ENCODE data around the gene SUPT6H.

SUPT6H gene

DNA sequence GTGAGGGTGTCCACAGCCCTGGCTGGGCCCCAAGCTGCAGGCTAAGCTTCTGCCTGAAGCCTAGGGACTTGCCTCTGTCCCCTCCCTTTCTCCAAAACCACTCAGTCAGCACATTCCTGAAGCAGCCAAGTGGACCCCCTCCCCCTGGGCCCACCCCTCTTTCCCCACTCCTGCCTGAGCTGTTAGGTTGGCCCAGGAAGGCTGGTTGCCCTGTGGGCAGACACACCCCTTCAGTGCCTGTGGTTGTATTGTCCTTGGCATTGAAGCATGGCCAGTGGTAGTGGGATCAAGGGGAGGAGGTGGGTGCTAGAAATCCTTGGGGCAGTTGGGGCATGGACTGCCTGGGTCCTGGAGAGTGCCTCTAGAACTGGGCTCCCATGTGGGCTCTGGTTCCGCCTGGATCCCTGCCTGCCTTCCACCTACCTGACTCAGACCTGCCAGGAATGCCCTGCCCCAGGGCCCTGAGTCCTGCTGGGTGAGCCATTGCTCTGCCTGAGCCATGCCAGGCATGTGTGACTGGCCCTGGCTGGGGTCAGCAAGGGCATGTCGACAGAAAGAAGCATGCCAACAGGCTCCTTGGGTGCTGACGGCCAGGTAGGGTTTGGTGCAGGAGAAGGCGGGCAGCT is 83.9 kb downstream of the SUPT6H start:
- DNase-seq (ENCODE audit: low read depth): no peak
- TF ChIP-seq, protein P1, sequence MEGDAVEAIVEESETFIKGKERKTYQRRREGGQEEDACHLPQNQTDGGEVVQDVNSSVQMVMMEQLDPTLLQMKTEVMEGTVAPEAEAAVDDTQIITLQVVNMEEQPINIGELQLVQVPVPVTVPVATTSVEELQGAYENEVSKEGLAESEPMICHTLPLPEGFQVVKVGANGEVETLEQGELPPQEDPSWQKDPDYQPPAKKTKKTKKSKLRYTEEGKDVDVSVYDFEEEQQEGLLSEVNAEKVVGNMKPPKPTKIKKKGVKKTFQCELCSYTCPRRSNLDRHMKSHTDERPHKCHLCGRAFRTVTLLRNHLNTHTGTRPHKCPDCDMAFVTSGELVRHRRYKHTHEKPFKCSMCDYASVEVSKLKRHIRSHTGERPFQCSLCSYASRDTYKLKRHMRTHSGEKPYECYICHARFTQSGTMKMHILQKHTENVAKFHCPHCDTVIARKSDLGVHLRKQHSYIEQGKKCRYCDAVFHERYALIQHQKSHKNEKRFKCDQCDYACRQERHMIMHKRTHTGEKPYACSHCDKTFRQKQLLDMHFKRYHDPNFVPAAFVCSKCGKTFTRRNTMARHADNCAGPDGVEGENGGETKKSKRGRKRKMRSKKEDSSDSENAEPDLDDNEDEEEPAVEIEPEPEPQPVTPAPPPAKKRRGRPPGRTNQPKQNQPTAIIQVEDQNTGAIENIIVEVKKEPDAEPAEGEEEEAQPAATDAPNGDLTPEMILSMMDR (IDR thresholded peaks at IDR 0.05; ENCODE audit: low read depth, low read length, missing control alignments): no peak

DNA sequence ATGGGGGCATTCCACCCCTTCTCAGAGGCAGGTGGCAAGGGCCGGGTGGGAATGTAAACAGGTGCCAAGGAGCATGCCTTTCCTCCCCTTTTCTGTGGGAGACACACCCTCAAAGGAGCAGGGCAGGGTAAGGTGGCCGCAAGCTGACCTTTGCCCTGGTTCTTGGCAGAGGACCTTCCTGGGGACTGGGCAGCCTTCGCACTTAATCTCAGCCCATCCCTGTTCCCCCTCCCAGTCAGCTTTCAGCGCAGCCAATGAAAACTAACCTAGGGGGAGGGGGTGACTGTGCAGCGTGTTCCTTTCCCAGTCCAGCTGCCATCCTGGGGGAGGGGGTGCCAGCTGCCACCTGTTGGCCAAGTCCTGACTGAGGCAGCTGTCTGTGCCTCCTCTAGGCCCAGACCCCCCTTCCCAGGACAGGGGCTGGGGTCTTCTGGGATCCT is 84.6 kb downstream of the SUPT6H start:
- TF ChIP-seq, protein P1 (IDR thresholded peaks at IDR 0.05; ENCODE audit: low read depth, low read length, missing control alignments): no peak
- peak overlapping the region; percentile 89 for H3K4me3 ChIP-seq (ENCODE audit: low read depth, low read length)
- DNase-seq (ENCODE audit: low read depth): no peak

More for the DNA sequence above, 83.9 kb downstream of the SUPT6H start:
- H3K4me3 ChIP-seq (ENCODE audit: low read depth, low read length): peak overlapping the region; percentile 89

DNA sequence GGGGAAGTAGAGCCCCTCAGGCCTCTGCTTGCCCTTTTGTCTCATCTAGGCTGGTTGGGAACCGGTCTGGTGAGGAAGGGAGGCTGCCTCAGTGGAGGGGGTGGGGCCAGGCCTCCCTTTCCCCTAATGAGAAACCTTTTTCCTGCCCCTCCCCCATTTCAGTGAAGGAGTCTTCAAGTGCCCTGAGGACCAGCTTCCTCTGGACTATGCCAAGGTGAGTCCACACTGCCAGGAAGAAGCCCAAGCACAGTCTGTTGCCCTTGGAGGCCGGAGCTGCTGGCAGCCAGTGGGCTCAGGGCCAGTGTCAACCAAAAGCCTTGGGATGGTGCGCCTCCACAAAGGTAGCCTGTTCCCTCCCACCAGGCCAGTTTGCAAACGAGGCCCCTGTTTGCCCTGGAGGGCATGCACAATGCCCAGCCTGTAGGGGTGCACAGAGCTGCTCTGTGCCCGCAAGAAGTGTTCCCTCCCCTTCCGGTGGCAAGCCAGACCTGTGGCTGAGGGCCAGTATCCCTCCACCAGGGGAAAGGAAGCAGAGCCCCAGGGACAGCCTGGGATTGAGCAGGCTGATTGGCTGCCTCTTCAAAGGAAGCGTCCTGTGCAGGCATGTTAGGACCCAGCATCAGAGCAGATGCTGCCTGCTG is 85.2 kb downstream of the SUPT6H start:
- TF ChIP-seq, protein P1 (IDR thresholded peaks at IDR 0.05; ENCODE audit: low read depth, low read length, missing control alignments): no peak
- no peak for DNase-seq (ENCODE audit: low read depth)
- peak overlapping the region; percentile 89 for H3K4me3 ChIP-seq (ENCODE audit: low read depth, low read length)

DNA sequence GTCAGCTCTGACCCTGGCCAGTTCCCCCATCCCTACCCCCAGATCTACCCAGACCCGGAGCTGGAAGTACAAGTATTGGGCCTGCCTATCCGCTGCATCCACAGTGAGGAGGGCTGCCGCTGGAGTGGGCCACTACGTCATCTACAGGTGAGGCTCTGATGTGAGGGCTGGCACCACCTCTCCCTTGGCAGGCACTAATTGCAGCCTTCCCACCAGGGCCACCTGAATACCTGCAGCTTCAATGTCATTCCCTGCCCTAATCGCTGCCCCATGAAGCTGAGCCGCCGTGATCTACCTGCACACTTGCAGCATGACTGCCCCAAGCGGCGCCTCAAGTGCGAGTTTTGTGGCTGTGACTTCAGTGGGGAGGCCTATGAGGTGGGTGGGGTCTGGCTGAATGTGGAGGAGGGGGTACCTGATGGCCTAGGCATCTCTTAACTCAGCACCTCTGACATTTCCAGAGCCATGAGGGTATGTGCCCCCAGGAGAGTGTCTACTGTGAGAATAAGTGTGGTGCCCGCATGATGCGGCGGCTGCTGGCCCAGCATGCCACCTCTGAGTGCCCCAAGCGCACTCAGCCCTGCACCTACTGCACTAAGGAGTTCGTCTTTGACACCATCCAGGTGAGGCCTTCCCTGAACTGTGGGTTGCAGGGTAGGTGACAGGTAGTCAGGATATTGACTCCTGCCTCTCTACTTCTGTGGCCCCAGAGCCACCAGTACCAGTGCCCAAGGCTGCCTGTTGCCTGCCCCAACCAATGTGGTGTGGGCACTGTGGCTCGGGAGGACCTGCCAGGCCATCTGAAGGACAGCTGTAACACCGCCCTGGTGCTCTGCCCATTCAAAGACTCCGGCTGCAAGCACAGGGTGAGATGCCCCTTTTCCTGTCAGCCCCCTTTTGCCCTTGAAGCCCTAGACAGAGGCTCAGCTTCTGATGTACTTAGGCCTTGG is 86.1 kb downstream of the SUPT6H start:
- no peak overlapping the region for H3K4me3 ChIP-seq (ENCODE audit: low read depth, low read length)
- DNase-seq (ENCODE audit: low read depth): no peak
- TF ChIP-seq, protein P1 (IDR thresholded peaks at IDR 0.05; ENCODE audit: low read depth, low read length, missing control alignments): no peak

DNA sequence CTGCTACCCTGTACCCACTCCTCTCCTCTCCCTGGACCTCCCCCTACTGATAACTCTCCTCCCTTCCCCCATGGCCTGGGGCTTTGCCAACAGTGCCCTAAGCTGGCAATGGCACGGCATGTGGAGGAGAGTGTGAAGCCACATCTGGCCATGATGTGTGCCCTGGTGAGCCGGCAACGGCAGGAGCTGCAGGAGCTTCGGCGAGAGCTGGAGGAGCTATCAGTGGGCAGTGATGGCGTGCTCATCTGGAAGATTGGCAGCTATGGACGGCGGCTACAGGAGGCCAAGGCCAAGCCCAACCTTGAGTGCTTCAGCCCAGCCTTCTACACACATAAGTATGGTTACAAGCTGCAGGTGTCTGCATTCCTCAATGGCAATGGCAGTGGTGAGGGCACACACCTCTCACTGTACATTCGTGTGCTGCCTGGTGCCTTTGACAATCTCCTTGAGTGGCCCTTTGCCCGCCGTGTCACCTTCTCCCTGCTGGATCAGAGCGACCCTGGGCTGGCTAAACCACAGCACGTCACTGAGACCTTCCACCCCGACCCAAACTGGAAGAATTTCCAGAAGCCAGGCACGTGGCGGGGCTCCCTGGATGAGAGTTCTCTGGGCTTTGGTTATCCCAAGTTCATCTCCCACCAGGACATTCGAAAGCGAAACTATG is 87.0 kb downstream of the SUPT6H start:
- no peak overlapping the region for H3K4me3 ChIP-seq (ENCODE audit: low read depth, low read length)
- no peak for DNase-seq (ENCODE audit: low read depth)
- TF ChIP-seq, protein P1 (IDR thresholded peaks at IDR 0.05; ENCODE audit: low read depth, low read length, missing control alignments): no peak

DNA sequence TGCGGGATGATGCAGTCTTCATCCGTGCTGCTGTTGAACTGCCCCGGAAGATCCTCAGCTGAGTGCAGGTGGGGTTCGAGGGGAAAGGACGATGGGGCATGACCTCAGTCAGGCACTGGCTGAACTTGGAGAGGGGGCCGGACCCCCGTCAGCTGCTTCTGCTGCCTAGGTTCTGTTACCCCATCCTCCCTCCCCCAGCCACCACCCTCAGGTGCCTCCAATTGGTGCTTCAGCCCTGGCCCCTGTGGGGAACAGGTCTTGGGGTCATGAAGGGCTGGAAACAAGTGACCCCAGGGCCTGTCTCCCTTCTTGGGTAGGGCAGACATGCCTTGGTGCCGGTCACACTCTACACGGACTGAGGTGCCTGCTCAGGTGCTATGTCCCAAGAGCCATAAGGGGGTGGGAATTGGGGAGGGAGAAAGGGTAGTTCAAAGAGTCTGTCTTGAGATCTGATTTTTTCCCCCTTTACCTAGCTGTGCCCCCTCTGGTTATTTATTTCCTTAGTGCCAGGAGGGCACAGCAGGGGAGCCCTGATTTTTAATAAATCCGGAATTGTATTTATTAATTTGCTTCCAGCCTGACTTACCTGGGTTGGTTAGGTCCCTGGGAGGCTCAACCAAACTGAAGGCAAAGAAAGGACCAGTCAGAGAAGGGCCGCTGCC is 87.6 kb downstream of the SUPT6H start:
- DNase-seq (ENCODE audit: low read depth): no peak
- H3K4me3 ChIP-seq (ENCODE audit: low read depth, low read length): no peak overlapping the region
- TF ChIP-seq, protein P1 (IDR thresholded peaks at IDR 0.05; ENCODE audit: low read depth, low read length, missing control alignments): no peak
